ENCODE measurements around the gene NUP37.

DNA sequence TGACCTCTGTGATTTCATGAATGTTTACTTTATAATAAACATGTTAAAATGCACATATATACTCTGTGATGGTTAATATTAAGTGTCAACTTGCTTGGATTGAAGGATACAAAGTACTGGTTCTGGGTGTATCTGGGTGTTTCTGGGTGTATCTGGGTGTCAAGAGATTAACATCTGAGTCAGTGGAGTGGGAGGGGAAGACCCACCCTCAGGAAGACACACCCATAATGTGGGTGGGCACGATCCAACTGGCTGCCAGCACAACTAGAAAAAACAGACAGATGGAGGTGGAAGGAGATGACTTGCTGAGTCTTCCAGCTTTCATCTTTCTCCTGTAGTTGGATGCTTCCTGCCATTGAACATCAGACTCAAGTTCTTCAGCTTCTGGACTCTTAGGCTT lies 11.9 kb downstream of the NUP37 start:
- TF ChIP-seq, protein P1, sequence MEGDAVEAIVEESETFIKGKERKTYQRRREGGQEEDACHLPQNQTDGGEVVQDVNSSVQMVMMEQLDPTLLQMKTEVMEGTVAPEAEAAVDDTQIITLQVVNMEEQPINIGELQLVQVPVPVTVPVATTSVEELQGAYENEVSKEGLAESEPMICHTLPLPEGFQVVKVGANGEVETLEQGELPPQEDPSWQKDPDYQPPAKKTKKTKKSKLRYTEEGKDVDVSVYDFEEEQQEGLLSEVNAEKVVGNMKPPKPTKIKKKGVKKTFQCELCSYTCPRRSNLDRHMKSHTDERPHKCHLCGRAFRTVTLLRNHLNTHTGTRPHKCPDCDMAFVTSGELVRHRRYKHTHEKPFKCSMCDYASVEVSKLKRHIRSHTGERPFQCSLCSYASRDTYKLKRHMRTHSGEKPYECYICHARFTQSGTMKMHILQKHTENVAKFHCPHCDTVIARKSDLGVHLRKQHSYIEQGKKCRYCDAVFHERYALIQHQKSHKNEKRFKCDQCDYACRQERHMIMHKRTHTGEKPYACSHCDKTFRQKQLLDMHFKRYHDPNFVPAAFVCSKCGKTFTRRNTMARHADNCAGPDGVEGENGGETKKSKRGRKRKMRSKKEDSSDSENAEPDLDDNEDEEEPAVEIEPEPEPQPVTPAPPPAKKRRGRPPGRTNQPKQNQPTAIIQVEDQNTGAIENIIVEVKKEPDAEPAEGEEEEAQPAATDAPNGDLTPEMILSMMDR (IDR thresholded peaks at IDR 0.05 in 2 of 3, conservative IDR thresholded peaks at IDR 0.05 in 1 of 3; ENCODE audit: borderline replicate concordance in 1 of 3, insufficient read depth in 1 of 3, low read depth in 2 of 3, low read length in 2 of 3), result no peak
- TF ChIP-seq EZH2 (IDR thresholded peaks at IDR 0.05), result no peak
- TF ChIP-seq POLR2A (IDR thresholded peaks at IDR 0.05; ENCODE audit: borderline replicate concordance, extremely low read depth, insufficient read depth, insufficient read length), result no peak
- TF ChIP-seq SIN3A (IDR thresholded peaks at IDR 0.05; ENCODE audit: low read depth), result no peak
- TF ChIP-seq, protein P2, sequence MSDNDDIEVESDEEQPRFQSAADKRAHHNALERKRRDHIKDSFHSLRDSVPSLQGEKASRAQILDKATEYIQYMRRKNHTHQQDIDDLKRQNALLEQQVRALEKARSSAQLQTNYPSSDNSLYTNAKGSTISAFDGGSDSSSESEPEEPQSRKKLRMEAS (IDR thresholded peaks at IDR 0.05), result no peak
- TF ChIP-seq POLR2AphosphoS5 (IDR thresholded peaks at IDR 0.05; ENCODE audit: low read depth, low read length), result no peak
- TF ChIP-seq JUND (IDR thresholded peaks at IDR 0.05), result no peak
- no peak for TF ChIP-seq EZH2phosphoT487 (IDR thresholded peaks at IDR 0.05; ENCODE audit: borderline replicate concordance)

Measured in HCT116 (cell line).